Mesenchymal stem cell (in vitro differentiated cells and primary cell): Measurements from ENCODE around the gene ACAT2.

Experiments
- DNase-seq: peaks from one replicate; pipeline ENCODE4 v3.0.0-alpha.2; 2013
- H2AFZ ChIP-seq: one replicate; pipeline ENCODE4 v1.6.1; 2013; ENCODE audit warnings: low read depth, mild to moderate bottlenecking, control low read depth, inconsistent platforms, low read length, moderate library complexity
- H2AK5ac ChIP-seq: 2 replicates; pipeline ENCODE4 v1.6.1; 2013; ENCODE audit warnings: low read length, moderate library complexity, mild to moderate bottlenecking, inconsistent platforms; ENCODE audit not compliant: severe bottlenecking
- H2BK120ac ChIP-seq: one replicate; pipeline ENCODE4 v1.6.1; 2013; ENCODE audit warnings: low read depth, mild to moderate bottlenecking, inconsistent platforms, low read length, moderate library complexity
- H2BK12ac ChIP-seq, 2 experiments: one replicate each; pipeline ENCODE4 v1.6.1; 2013; ENCODE audit warnings: inconsistent platforms in 2 of 2, low read length in 2 of 2, mild to moderate bottlenecking in 2 of 2, moderate library complexity in 2 of 2, control low read depth in 1 of 2
- H2BK15ac ChIP-seq: one replicate; pipeline ENCODE4 v1.6.1; 2013; ENCODE audit warnings: mild to moderate bottlenecking, low read depth, inconsistent platforms; ENCODE audit not compliant: poor library complexity, severe bottlenecking
- H2BK5ac ChIP-seq: 2 replicates; pipeline ENCODE4 v1.6.1; 2013; ENCODE audit warnings: low read depth, mild to moderate bottlenecking, low read length, control low read depth, inconsistent platforms; ENCODE audit not compliant: poor library complexity, severe bottlenecking
- H3K14ac ChIP-seq, 2 experiments: one replicate each; pipeline ENCODE4 v1.6.1; 2013; ENCODE audit warnings: inconsistent platforms in 2 of 2, low read length in 2 of 2, control low read depth in 1 of 2, mild to moderate bottlenecking in 1 of 2, moderate library complexity in 1 of 2
- H3K18ac ChIP-seq, 2 experiments: one replicate each; pipeline ENCODE4 v1.6.1; 2013; ENCODE audit warnings: inconsistent platforms in 2 of 2, low read length in 2 of 2, control low read depth in 1 of 2, low read depth in 1 of 2, mild to moderate bottlenecking in 1 of 2
- H3K23ac ChIP-seq, 2 experiments: one replicate each; pipeline ENCODE4 v1.6.1; 2013; ENCODE audit warnings: inconsistent platforms in 2 of 2, low read length in 2 of 2, mild to moderate bottlenecking in 2 of 2, moderate library complexity in 2 of 2, control low read depth in 1 of 2
- H3K27ac ChIP-seq: 2 replicates; pipeline ENCODE4 v1.5.1; 2013; ENCODE audit warnings: mild to moderate bottlenecking, moderate library complexity, low read length, control low read depth, inconsistent platforms; ENCODE audit not compliant: poor library complexity, severe bottlenecking
- H3K27me3 ChIP-seq, 2 experiments: 2 replicates each; pipeline versions ENCODE4 v1.6.1 to v1.7.0; 2013; ENCODE audit warnings: low read length in 2 of 2, mild to moderate bottlenecking in 2 of 2, moderate library complexity in 2 of 2, control low read depth in 1 of 2, inconsistent platforms in 1 of 2; ENCODE audit not compliant: control insufficient read depth in 1 of 2, insufficient read depth in 1 of 2
- H3K36me3 ChIP-seq, 2 experiments: 2 replicates each; pipeline versions ENCODE4 v1.6.1 to v1.7.0; 2013; ENCODE audit warnings: low read length in 2 of 2, control low read depth in 1 of 2, inconsistent platforms in 1 of 2, low read depth in 1 of 2, mild to moderate bottlenecking in 1 of 2; ENCODE audit not compliant: insufficient read depth in 2 of 2, control insufficient read depth in 1 of 2
- H3K4ac ChIP-seq, 2 experiments: one replicate each; pipeline ENCODE4 v1.6.1; 2013; ENCODE audit warnings: inconsistent platforms in 2 of 2, low read length in 2 of 2, mild to moderate bottlenecking in 2 of 2, moderate library complexity in 2 of 2, control low read depth in 1 of 2, low read depth in 1 of 2
- H3K4me1 ChIP-seq: 2 replicates; pipeline ENCODE4 v1.6.1; 2013; ENCODE audit warnings: low read depth, low read length, control low read depth; ENCODE audit not compliant: control insufficient read depth, insufficient read depth
- H3K4me2 ChIP-seq: 2 replicates; pipeline ENCODE4 v1.6.1; 2013; ENCODE audit warnings: low read length, mild to moderate bottlenecking, inconsistent platforms; ENCODE audit not compliant: poor library complexity, severe bottlenecking
- H3K4me3 ChIP-seq, 2 experiments: 2 replicates each; pipeline versions ENCODE4 v1.5.1 to v1.7.0; 2013; ENCODE audit warnings: low read length in 2 of 2, mild to moderate bottlenecking in 2 of 2, control low read depth in 1 of 2, low read depth in 1 of 2; ENCODE audit not compliant: insufficient read depth in 1 of 2
- H3K79me1 ChIP-seq: replicated peaks from 2 replicates; pipeline ENCODE4 v1.6.1; 2013; ENCODE audit warnings: mild to moderate bottlenecking, control low read depth, low read length, inconsistent platforms; ENCODE audit not compliant: poor library complexity, severe bottlenecking
- H3K9ac ChIP-seq: 2 replicates; pipeline ENCODE4 v1.7.0; 2013; ENCODE audit warnings: mild to moderate bottlenecking, low read length, moderate library complexity
- H3K9me3 ChIP-seq: 2 replicates; pipeline ENCODE4 v1.7.0; 2013; ENCODE audit warnings: mild to moderate bottlenecking, low read length; ENCODE audit not compliant: control insufficient read depth
- H4K8ac ChIP-seq: one replicate; pipeline ENCODE4 v1.6.1; 2013; ENCODE audit warnings: inconsistent platforms, mild to moderate bottlenecking, low read length, moderate library complexity
- H4K91ac ChIP-seq: one replicate; pipeline ENCODE4 v1.6.1; 2013; ENCODE audit warnings: mild to moderate bottlenecking, low read length, inconsistent platforms
- WGBS: methylation state at CpG from one replicate; pipeline ENCODE4 v1.1.7; 2013; ENCODE audit warnings: mixed read lengths; 5-methylcytosine and 5-hydroxymethylcytosine counted together

ACAT2 gene

DNA sequence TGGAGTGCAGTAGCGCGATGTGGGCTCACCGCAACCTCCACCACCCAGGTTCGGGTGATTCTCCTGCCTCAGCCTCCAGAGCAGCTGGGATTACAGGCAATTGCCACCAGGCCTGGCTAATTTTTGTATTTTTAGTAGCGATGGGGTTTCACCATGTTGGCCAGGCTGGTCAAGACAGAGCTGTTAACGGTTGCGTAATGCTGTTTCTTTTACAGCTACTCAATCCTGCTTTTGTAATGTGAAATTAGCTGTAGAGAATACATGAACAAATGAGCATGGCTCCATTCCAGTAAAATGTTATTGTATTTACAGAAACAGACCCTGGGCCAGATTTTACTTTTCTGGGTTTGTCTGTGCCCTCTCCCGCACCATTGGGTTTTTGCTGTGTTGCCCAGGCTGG lies 40.1 kb downstream of the ACAT2 start:
- no peak overlapping the region for H3K4me3 ChIP-seq
- H3K18ac ChIP-seq = no peak overlapping the region
- no peak overlapping the region for H2BK15ac ChIP-seq
- H3K27me3 ChIP-seq = no peaks in the 10 kb centered on the region
- H2BK12ac ChIP-seq = no peak overlapping the region
- 95% methylated on average over 6 of the region's 8 CpGs for WGBS
- H3K14ac ChIP-seq = no peak overlapping the region
- DNase-seq = no peak
- H3K4me1 ChIP-seq = peaks cover 1% of the 10 kb centered on the region
- H2AK5ac ChIP-seq = no peak overlapping the region
- no peak overlapping the region for H2BK5ac ChIP-seq
- no peak overlapping the region for H3K4me2 ChIP-seq
- no peak overlapping the region for H4K91ac ChIP-seq
- peaks cover 14 to 31% of the 10 kb centered on the region in 2 experiments for H3K36me3 ChIP-seq
- H4K8ac ChIP-seq = no peak overlapping the region
- H3K9me3 ChIP-seq = no peaks in the 10 kb centered on the region
- no peak overlapping the region for H2AFZ ChIP-seq
- no peak overlapping the region for H3K23ac ChIP-seq
- no peak overlapping the region for H2BK120ac ChIP-seq
- H3K4ac ChIP-seq = no peak overlapping the region
- H3K79me1 ChIP-seq = peaks cover 3% of the 10 kb centered on the region
- H3K27ac ChIP-seq = no peak overlapping the region
- no peak overlapping the region for H3K9ac ChIP-seq

DNA sequence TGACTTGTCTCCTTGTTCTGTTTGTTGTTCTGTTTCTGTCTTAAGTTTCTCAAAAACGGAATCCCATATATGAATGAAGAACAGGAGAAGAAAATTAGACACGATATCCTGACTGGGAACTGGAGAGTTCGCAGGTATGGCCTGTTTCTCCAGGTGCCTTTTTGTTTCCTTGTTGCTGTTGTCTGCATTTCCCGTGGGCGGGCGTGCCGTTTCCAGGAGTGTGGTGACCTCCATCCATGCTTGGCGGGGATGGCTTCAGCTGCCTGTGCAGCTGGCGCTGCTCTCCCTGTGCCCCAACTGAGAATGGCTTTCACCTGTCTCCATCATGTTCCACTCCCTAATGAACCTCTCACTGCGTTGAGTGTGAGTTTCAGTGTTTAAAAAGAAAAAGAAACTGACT lies 42.7 kb downstream of the ACAT2 start:
- 96% methylated on average over 9 of the region's 10 CpGs for WGBS

DNA sequence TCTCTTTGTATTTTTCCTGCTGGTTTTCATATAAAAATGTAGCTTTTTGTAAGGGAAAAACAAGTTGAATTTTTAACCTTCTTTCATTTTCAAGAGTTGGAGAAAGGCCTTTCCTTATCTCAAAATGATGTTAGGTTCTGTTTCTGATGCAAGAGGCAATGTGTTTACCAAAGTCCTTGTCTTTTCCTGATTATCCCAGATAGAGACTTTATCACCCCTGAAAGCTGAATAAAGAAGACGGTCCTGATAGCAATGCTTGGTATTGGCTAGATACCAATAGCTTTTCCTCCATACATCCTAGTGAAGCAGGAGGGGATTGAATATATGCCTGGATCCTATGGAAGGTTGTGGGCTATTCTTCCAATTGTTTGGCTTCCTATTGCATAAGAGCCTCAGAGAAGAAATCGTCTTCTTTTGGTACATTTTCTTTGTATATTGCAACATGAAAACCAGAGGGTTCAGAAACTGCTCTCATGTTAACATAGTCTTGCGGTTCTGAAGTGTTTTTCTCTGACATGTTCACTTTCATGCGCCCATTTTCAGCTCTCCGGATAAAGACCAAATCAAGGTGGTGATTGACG lies 43.7 kb downstream of the ACAT2 start:
- Histone ChIP-seq H3K9me3 (no peaks in the 10 kb centered on the region), H3K27ac (no peak overlapping the region), H3K79me1 (no peaks in the 10 kb centered on the region), H2AFZ (no peak overlapping the region), H3K4ac (no peak overlapping the region), H4K91ac (no peak overlapping the region), H2BK5ac (no peak overlapping the region), H4K8ac (no peak overlapping the region), H3K18ac (no peak overlapping the region), H2AK5ac (no peak overlapping the region), H3K36me3 (peaks cover 0 to under 1% of the 10 kb centered on the region in 2 experiments), H3K14ac (no peak overlapping the region), H3K9ac (no peak overlapping the region), H3K23ac (no peak overlapping the region), H3K4me2 (no peak overlapping the region), H3K4me3 (no peak overlapping the region), H2BK15ac (no peak overlapping the region), H2BK120ac (no peak overlapping the region), H2BK12ac (no peak overlapping the region), H3K4me1 (peaks cover 1% of the 10 kb centered on the region), H3K27me3 (no peaks in the 10 kb centered on the region)
- no peak for DNase-seq
- 97% methylated on average over 5 of the region's 6 CpGs for WGBS

More for the DNA sequence above, 42.7 kb downstream of the ACAT2 start:
- H4K8ac ChIP-seq = no peak overlapping the region
- H3K18ac ChIP-seq = no peak overlapping the region
- H3K79me1 ChIP-seq = no peaks in the 10 kb centered on the region
- peaks cover 5 to 11% of the 10 kb centered on the region in 2 experiments for H3K36me3 ChIP-seq
- no peak overlapping the region for H3K4me2 ChIP-seq
- no peaks in the 10 kb centered on the region for H3K27me3 ChIP-seq
- no peak overlapping the region for H3K14ac ChIP-seq
- no peak overlapping the region for H2BK15ac ChIP-seq
- no peak overlapping the region for H2AK5ac ChIP-seq
- no peak overlapping the region for H2BK12ac ChIP-seq
- H3K23ac ChIP-seq = no peak overlapping the region
- H2AFZ ChIP-seq = no peak overlapping the region
- no peak overlapping the region for H2BK120ac ChIP-seq
- H3K4ac ChIP-seq = no peak overlapping the region
- no peaks in the 10 kb centered on the region for H3K9me3 ChIP-seq
- H3K27ac ChIP-seq = no peak overlapping the region
- no peak for DNase-seq
- no peak overlapping the region for H3K4me3 ChIP-seq
- H4K91ac ChIP-seq = no peak overlapping the region
- peaks cover 1% of the 10 kb centered on the region for H3K4me1 ChIP-seq
- no peak overlapping the region for H2BK5ac ChIP-seq
- H3K9ac ChIP-seq = no peak overlapping the region

DNA sequence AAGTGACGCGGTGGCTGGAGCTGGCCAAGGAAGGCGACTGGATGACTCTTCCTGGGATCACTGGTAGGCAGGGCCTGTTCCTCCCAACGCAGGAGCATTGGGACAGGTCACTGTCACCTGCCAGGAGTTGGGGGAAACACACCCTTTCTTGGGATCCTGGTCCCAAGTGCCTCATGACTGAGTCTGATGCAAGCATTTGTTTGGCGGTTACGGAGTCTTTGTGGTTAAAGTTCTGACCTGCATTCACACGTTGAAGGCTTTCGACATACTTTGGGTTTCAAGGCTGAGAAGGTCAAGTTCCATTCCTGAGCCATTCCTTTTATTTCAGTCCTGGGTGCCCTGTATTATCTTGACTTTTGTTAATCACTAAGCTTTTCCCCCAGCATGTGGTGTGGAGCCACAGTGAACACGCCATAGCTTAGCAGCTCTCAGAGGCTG lies 44.2 kb downstream of the ACAT2 start:
- Histone ChIP-seq H3K14ac (no peak overlapping the region), H3K4me3 (no peak overlapping the region), H4K91ac (no peak overlapping the region), H3K79me1 (no peaks in the 10 kb centered on the region), H2BK5ac (no peak overlapping the region), H3K9ac (no peak overlapping the region), H3K4ac (no peak overlapping the region), H3K4me2 (no peak overlapping the region), H2AFZ (no peak overlapping the region), H3K23ac (no peak overlapping the region), H4K8ac (no peak overlapping the region), H3K36me3 (no peaks in the 10 kb centered on the region), H2BK120ac (no peak overlapping the region), H3K18ac (no peak overlapping the region), H3K27ac (no peak overlapping the region), H2BK15ac (no peak overlapping the region), H2AK5ac (no peak overlapping the region), H3K27me3 (no peaks in the 10 kb centered on the region), H2BK12ac (no peak overlapping the region), H3K4me1 (peaks cover 1% of the 10 kb centered on the region), H3K9me3 (no peaks in the 10 kb centered on the region)
- WGBS = 94% methylated on average over 9 of the region's 9 CpGs
- no peak for DNase-seq
